ELR (cell line): ENCODE results near the gene CXCL5.
"Not testable (repeated sequence)": the region's sequence is repeated elsewhere in the genome, so short reads cannot be mapped to it uniquely, and the experiment has no call there.

Experiments
- DNase-seq: peaks from one replicate; pipeline ENCODE4 v3.0.0-alpha.2; 2015; ENCODE audit warnings: low read depth

The CXCL5 gene

GRCh38 chr4:74015126-74015780 is 16.8 kb upstream of the CXCL5 start:
- no peak for DNase-seq

GRCh38 chr4:74014332-74014731 is 15.9 kb upstream of the CXCL5 start:
- DNase-seq, result no peak

- no peak for DNase-seq
These were observed 14.8 kb upstream of the CXCL5 start for GRCh38 chr4:74013264-74013663.

GRCh38 chr4:74012130-74012529 is 13.7 kb upstream of the CXCL5 start:
- DNase-seq, result no peak

- no peak for DNase-seq
These were observed 10.8 kb upstream of the CXCL5 start for GRCh38 chr4:74009307-74009706.

GRCh38 chr4:74006009-74006476 is 7.6 kb upstream of the CXCL5 start:
- peak; percentile 75 for DNase-seq

- DNase-seq, result no peak
These were observed 7.1 kb upstream of the CXCL5 start for GRCh38 chr4:74005528-74005927.

GRCh38 chr4:74004668-74005067 is 6.2 kb upstream of the CXCL5 start:
- no peak for DNase-seq

- DNase-seq, result no peak
These were observed 1.8 kb upstream of the CXCL5 start for GRCh38 chr4:74000301-74000700.

- DNase-seq, result no peak
These were observed 6.4 kb downstream of the CXCL5 start for GRCh38 chr4:73992050-73992449.

GRCh38 chr4:73991742-73992000 is 6.8 kb downstream of the CXCL5 start:
- no peak for DNase-seq

- no peak for DNase-seq
These were observed 7.3 kb downstream of the CXCL5 start for GRCh38 chr4:73990988-73991741.

- DNase-seq, result no peak
These were observed 8.5 kb downstream of the CXCL5 start for GRCh38 chr4:73989928-73990327.

- no peak for DNase-seq
These were observed 9.4 kb downstream of the CXCL5 start for GRCh38 chr4:73989031-73989430.

GRCh38 chr4:73988061-73988460 is 10.4 kb downstream of the CXCL5 start, which contains the start of gene PPBP:
TSS of gene PPBP (minus strand) at chr4:73988190. CDS start at chr4:73988103, 87 bp downstream.
- no peak for DNase-seq

- no peak for DNase-seq
These were observed 13.0 kb downstream of the CXCL5 start for GRCh38 chr4:73985528-73985852.

GRCh38 chr4:73984736-73985527 is 13.5 kb downstream of the CXCL5 start:
- DNase-seq, result peak; percentile 65

GRCh38 chr4:73981175-73981574 is 17.3 kb downstream of the CXCL5 start:
- DNase-seq, result not testable (repeated sequence)

GRCh38 chr4:73979407-73979957 is 19.0 kb downstream of the CXCL5 start:
- no peak for DNase-seq

- DNase-seq, result peak; percentile 64
These were observed 19.6 kb downstream of the CXCL5 start for GRCh38 chr4:73978886-73979285.

- DNase-seq, result no peak
These were observed 21.8 kb downstream of the CXCL5 start for GRCh38 chr4:73976716-73977115.

GRCh38 chr4:73976217-73976616 is 22.3 kb downstream of the CXCL5 start:
- DNase-seq, result no peak

GRCh38 chr4:73974352-73974751 is 24.1 kb downstream of the CXCL5 start:
- DNase-seq, result no peak
